Naive thymus-derived CD4-positive, alpha-beta T cell (primary cell): ENCODE results near the gene FANCM. TPM values are rescaled to one million over a fixed set of nuclear protein-coding genes. Genes with fewer than 3 reads are reported as not detected.
"Not testable (repeated sequence)": the region's sequence is repeated elsewhere in the genome, so short reads cannot be mapped to it uniquely, and the experiment has no call there.

Experiments used
- ATAC-seq: fragments of 150-1000 bp; cut with Tn5 transposase; 2 replicates; pipeline ENCODE4 v1.10.0; 2021; ENCODE audit warnings: mild to moderate bottlenecking, moderate library complexity
- CTCF ChIA-PET: fragments of 350-600 bp; sonication (Branson Sonifier 250); formaldehyde crosslinking; loops from one replicate; lab custom pipeline; 2021; ENCODE audit warnings: antibody characterized with exemption; lab: Charles Lee
- POLR2A ChIA-PET: fragments of 350-600 bp; sonication (Branson Sonifier 250); formaldehyde crosslinking; loops from one replicate; lab custom pipeline; 2021; ENCODE audit warnings: antibody characterized with exemption, inconsistent platforms; lab: Charles Lee
- DNase-seq, 9 donors: peaks; one replicate each; pipeline versions ENCODE4 v3.0.0 to v3.0.0-alpha.2; 2020 to 2022; ENCODE audit warnings: mixed read lengths in 1 of 9
- H3K27ac ChIP-seq: one replicate; pipeline ENCODE4 v1.7.0; 2013; ENCODE audit warnings: mild to moderate bottlenecking, low read depth, low read length, moderate library complexity
- H3K27me3 ChIP-seq, 2 donors: one replicate each; pipeline ENCODE4 v1.7.0; 2013; ENCODE audit warnings: low read length in 2 of 2, mild to moderate bottlenecking in 2 of 2, moderate library complexity in 2 of 2; ENCODE audit not compliant: control insufficient read depth in 2 of 2, insufficient read depth in 2 of 2
- H3K36me3 ChIP-seq, 3 experiments: 1 replicate in 2 of 3; 2 replicates in 1 of 3; pipeline ENCODE4 v1.7.0; 2013; ENCODE audit warnings: low read length in 3 of 3, mild to moderate bottlenecking in 3 of 3, moderate library complexity in 1 of 3; ENCODE audit not compliant: insufficient read depth in 3 of 3, control insufficient read depth in 2 of 3
- H3K4me1 ChIP-seq, 2 donors: one replicate each; pipeline ENCODE4 v1.7.0; 2013; ENCODE audit warnings: low read length in 2 of 2, mild to moderate bottlenecking in 2 of 2, moderate library complexity in 1 of 2; ENCODE audit not compliant: control insufficient read depth in 2 of 2, insufficient read depth in 2 of 2
- H3K4me3 ChIP-seq: 2 replicates; pipeline ENCODE4 v1.7.0; 2013; ENCODE audit warnings: mild to moderate bottlenecking, low read length
- H3K9me3 ChIP-seq, 3 experiments: 1 replicate in 2 of 3; 2 replicates in 1 of 3; pipeline ENCODE4 v1.7.0; 2013; ENCODE audit warnings: low read length in 3 of 3; ENCODE audit not compliant: control insufficient read depth in 2 of 3
- H3K27ac Mint-ChIP-seq, 9 donors: one replicate each; pipeline ENCODE4 v1.8.0; 2020 to 2022; ENCODE audit warnings: mixed read lengths in 9 of 9, mild to moderate bottlenecking in 8 of 9, moderate library complexity in 5 of 9, inconsistent platforms in 2 of 9
- H3K27me3 Mint-ChIP-seq, 5 donors: one replicate each; pipeline ENCODE4 v1.8.0; 2021 to 2022; ENCODE audit warnings: mixed read lengths in 5 of 5, mild to moderate bottlenecking in 1 of 5
- H3K36me3 Mint-ChIP-seq, 5 donors: one replicate each; pipeline ENCODE4 v1.8.0; 2020 to 2022; ENCODE audit warnings: mixed read lengths in 5 of 5, mild to moderate bottlenecking in 3 of 5, inconsistent platforms in 1 of 5
- H3K4me1 Mint-ChIP-seq, 7 donors: one replicate each; pipeline ENCODE4 v1.8.0; 2020 to 2022; ENCODE audit warnings: mixed read lengths in 7 of 7, mild to moderate bottlenecking in 3 of 7, inconsistent platforms in 1 of 7
- H3K4me3 Mint-ChIP-seq, 10 donors: one replicate each; pipeline ENCODE4 v1.8.0; 2020 to 2022; ENCODE audit warnings: mild to moderate bottlenecking in 10 of 10, mixed read lengths in 10 of 10, moderate library complexity in 6 of 10, inconsistent platforms in 2 of 10
- H3K9me3 Mint-ChIP-seq, 11 donors: one replicate each; pipeline ENCODE4 v1.8.0; 2020 to 2022; ENCODE audit warnings: mixed read lengths in 11 of 11, mild to moderate bottlenecking in 4 of 11, inconsistent platforms in 1 of 11, moderate library complexity in 1 of 11
- intact Hi-C, 2 donors: fragments of 100-400 bp; cut with micrococcal nuclease; formaldehyde crosslinking; loops; one replicate each; pipeline ENCODE4 v1.15.1; 2023
- polyA plus RNA-seq, 2 donors: library from polyadenylated mRNA; unstranded; fragments of 300-500 nt; fragmentation: Illumina TruSeq; gene quantifications; one replicate each; pipeline ENCODE4 v1.2.3, GENCODE V29; 2021
- total RNA-seq, 6 experiments: library from RNA in 5 of 6; stranded (reverse) in 5 of 6; gene quantifications; 1 replicate in 5 of 6; 2 replicates in 1 of 6; pipeline ENCODE4 v1.2.3 and lab custom pipeline; 2021 to 2026

The FANCM gene
- total and polyA plus RNA-seq, 7 experiments from 2014 or later: 6.9 to 12.3 (median 9.5) TPM

- Mint-ChIP-seq H3K27ac (peak overlapping the region in 1 of 9 donors; percentile 26), H3K4me1 (peaks cover 0 to 6% (median 0%) of the 10 kb centered on the region in 7 donors), H3K4me3 (no peak overlapping the region), H3K36me3 (peaks cover 13 to 58% (median 36%) of the 10 kb centered on the region in 5 donors), H3K27me3 (no peaks in the 10 kb centered on the region), H3K9me3 (no peaks in the 10 kb centered on the region)
- DNase-seq (no peak), ATAC-seq (no peak)
- Histone ChIP-seq H3K27ac (no peak overlapping the region), H3K4me1 (no peaks in the 10 kb centered on the region), H3K36me3 (peaks cover 0 to 18% (median 0%) of the 10 kb centered on the region in 3 experiments), H3K27me3 (no peaks in the 10 kb centered on the region), H3K9me3 (no peaks in the 10 kb centered on the region), H3K4me3 (no peak overlapping the region)
- ChIA-PET POLR2A (no interaction called here), CTCF (no interaction called here)
- intact Hi-C loops: no loop called here
These were observed 75.6 kb downstream of the FANCM start for GRCh38 chr14:45211295-45211694.

GRCh38 chr14:45212231-45212630 lies 76.5 kb downstream of the FANCM start:
- Mint-ChIP-seq H3K4me1 (peaks cover 0 to 6% (median 0%) of the 10 kb centered on the region in 7 donors), H3K27ac (no peak overlapping the region), H3K9me3 (no peaks in the 10 kb centered on the region), H3K4me3 (no peak overlapping the region), H3K27me3 (no peaks in the 10 kb centered on the region), H3K36me3 (peaks cover 7 to 49% (median 29%) of the 10 kb centered on the region in 5 donors)
- no peaks in the 10 kb centered on the region for H3K27me3 ChIP-seq
- DNase-seq (no peak), ATAC-seq (no peak)
- ChIA-PET CTCF (no interaction called here), POLR2A (no interaction called here)
- no peaks in the 10 kb centered on the region for H3K4me1 ChIP-seq
- intact Hi-C loops: no loop called here
- H3K9me3 ChIP-seq: no peaks in the 10 kb centered on the region
- H3K4me3 ChIP-seq: no peak overlapping the region
- H3K27ac ChIP-seq: no peak overlapping the region
- peaks cover 0 to 14% (median 0%) of the 10 kb centered on the region in 3 experiments for H3K36me3 ChIP-seq

DNA sequence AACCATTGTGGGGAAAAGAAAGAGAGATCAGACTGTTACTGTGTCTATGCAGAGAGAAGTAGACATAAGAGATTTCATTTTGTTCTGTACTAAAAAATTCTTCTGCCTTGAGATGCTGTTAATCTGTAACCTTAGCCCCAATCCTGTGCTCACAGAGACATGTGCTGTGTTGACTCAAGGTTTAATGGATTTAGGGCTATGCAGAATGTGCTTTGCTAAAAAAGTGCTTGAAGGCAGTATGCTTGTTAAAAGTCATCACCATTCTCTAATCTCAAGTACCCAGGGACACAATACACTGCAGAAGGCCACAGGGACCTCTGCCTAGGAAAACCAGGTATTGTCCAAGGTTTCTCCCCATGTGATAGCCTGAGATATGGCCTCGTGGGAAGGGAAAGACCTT lies 78.0 kb downstream of the FANCM start:
- Mint-ChIP-seq H3K36me3 (peaks cover 7 to 55% (median 35%) of the 10 kb centered on the region in 5 donors), H3K27ac (peak overlapping the region in 1 of 9 donors; percentile 3)
- H3K27ac ChIP-seq, DNase-seq, H3K27me3 Mint-ChIP-seq, H3K27me3 ChIP-seq, H3K4me3 Mint-ChIP-seq, H3K9me3 Mint-ChIP-seq, intact Hi-C loops, POLR2A ChIA-PET, CTCF ChIA-PET, H3K4me1 Mint-ChIP-seq, H3K9me3 ChIP-seq, ATAC-seq, H3K4me1 ChIP-seq, H3K4me3 ChIP-seq: not testable (repeated sequence)
- H3K36me3 ChIP-seq: peaks cover 0 to 14% (median 0%) of the 10 kb centered on the region in 3 experiments

GRCh38 chr14:45214341-45214740 lies 78.6 kb downstream of the FANCM start:
- H3K4me1 Mint-ChIP-seq, H3K9me3 ChIP-seq, H3K27ac Mint-ChIP-seq, POLR2A ChIA-PET, H3K4me3 Mint-ChIP-seq, H3K27ac ChIP-seq, ATAC-seq, H3K27me3 ChIP-seq, intact Hi-C loops, H3K9me3 Mint-ChIP-seq, H3K27me3 Mint-ChIP-seq, CTCF ChIA-PET, DNase-seq, H3K4me1 ChIP-seq, H3K4me3 ChIP-seq: not testable (repeated sequence)
- H3K36me3 Mint-ChIP-seq: peaks cover 7 to 49% (median 33%) of the 10 kb centered on the region in 5 donors
- H3K36me3 ChIP-seq: peaks cover 0 to 14% (median 0%) of the 10 kb centered on the region in 3 experiments

- Histone ChIP-seq H3K4me3 (no peak overlapping the region), H3K36me3 (peaks cover 0 to 8% (median 0%) of the 10 kb centered on the region in 3 experiments), H3K27ac (no peak overlapping the region), H3K27me3 (no peaks in the 10 kb centered on the region), H3K9me3 (no peaks in the 10 kb centered on the region), H3K4me1 (no peaks in the 10 kb centered on the region)
- intact Hi-C loops: no loop called here
- Mint-ChIP-seq H3K4me3 (peak overlapping the region in 1 of 10 donors; percentile 40), H3K9me3 (peaks cover 0 to 5% (median 0%) of the 10 kb centered on the region in 11 donors), H3K27me3 (no peaks in the 10 kb centered on the region), H3K27ac (peak overlapping the region in 2 of 9 donors; percentile 31 to 86), H3K4me1 (peaks cover 0 to 32% (median 0%) of the 10 kb centered on the region in 7 donors), H3K36me3 (peaks cover 19 to 56% (median 35%) of the 10 kb centered on the region in 5 donors)
- DNase-seq (no peak), ATAC-seq (no peak)
- CTCF ChIA-PET: no interaction called here
- POLR2A ChIA-PET: no interaction called here
These were observed 86.9 kb downstream of the FANCM start for GRCh38 chr14:45222485-45223262.

- intact Hi-C loops: no loop called here
- Histone ChIP-seq H3K27me3 (no peaks in the 10 kb centered on the region), H3K27ac (no peak overlapping the region), H3K9me3 (no peaks in the 10 kb centered on the region), H3K36me3 (peaks cover 8 to 12% (median 12%) of the 10 kb centered on the region in 3 experiments), H3K4me3 (no peak overlapping the region), H3K4me1 (no peaks in the 10 kb centered on the region)
- ChIA-PET POLR2A (no interaction called here), CTCF (interaction anchor here (0.9 kb wide), 1 partner anchor 14 kb away, joined by 3 read pairs; no protein-coding TSS in a partner anchor)
- Mint-ChIP-seq H3K4me3 (no peak overlapping the region), H3K9me3 (peaks cover 0 to 5% (median 0%) of the 10 kb centered on the region in 11 donors), H3K4me1 (peaks cover 0 to 28% (median 0%) of the 10 kb centered on the region in 7 donors), H3K36me3 (peaks cover 19 to 63% (median 55%) of the 10 kb centered on the region in 5 donors), H3K27ac (no peak overlapping the region), H3K27me3 (no peaks in the 10 kb centered on the region)
- DNase-seq (no peak), ATAC-seq (no peak)
These were observed 91.8 kb downstream of the FANCM start for GRCh38 chr14:45227566-45227965.
